Ammon's horn (tissue), 1 donor: ENCODE measurements around the gene TRAF3IP3.
"Not testable (repeated sequence)": the region's sequence is repeated elsewhere in the genome, so short reads cannot be mapped to it uniquely, and the experiment has no call there.

Experiments used
- DNase-seq: peaks from one replicate; pipeline ENCODE4 v3.0.0-alpha.2; 2016; ENCODE audit warnings: low spot score

The TRAF3IP3 gene

DNA sequence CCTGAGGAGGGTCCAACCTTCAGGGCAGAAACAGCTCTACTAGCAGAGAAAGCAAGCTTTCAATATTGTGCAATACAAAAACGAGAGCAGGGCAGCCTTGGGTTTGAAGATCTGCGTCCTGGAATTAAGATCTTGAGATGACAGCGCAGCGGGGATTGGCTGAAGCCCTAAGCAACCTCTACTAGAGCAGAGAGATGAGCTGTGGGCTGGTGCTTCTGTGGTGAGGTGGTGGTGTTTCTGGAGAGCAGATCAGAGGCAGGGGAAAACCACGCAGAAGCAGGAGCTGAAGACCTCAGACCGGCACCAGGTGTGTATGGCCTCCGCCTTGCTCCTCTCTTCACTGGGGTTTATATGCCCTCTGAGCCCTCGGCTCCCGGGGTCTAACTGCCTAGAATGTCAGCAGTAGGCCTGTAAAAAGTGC, 12.5 kb downstream of the TRAF3IP3 start:
- no peak for DNase-seq

DNA sequence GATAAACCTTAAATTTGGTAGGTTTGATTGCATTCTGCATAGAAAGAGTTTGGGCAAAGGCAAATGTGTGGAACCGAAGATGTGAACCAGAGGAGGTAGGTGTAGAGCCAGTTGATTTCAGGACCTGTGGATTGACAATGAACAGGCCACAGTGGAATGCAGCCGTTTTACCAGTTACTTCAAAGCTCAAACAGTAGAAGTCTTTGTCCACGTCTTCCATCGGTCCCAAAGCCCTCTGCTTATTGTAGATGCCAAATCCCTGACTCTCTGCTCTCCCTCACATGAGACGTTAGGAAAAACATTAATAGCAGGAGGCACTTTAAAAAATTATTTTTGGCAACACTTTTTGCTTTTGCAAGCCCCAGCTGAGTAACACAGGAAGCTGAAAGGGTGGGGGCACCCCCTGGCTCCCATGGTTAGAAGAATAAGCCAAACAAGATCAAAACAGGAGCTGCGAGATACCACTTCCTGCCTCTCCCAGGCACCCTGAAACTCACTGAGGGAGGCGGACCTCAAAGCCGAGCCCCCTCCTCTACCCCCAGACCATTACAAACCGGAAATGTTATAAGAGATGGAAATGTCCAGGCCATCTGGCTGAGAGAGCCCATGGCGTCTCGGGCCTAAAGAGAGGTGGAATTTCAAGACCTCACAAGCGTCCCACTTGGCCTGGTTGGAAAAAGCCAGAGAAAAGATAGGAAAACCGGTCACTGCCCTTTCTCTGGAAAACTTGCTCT, 13.5 kb downstream of the TRAF3IP3 start:
- DNase-seq, result peak; percentile 48

DNA sequence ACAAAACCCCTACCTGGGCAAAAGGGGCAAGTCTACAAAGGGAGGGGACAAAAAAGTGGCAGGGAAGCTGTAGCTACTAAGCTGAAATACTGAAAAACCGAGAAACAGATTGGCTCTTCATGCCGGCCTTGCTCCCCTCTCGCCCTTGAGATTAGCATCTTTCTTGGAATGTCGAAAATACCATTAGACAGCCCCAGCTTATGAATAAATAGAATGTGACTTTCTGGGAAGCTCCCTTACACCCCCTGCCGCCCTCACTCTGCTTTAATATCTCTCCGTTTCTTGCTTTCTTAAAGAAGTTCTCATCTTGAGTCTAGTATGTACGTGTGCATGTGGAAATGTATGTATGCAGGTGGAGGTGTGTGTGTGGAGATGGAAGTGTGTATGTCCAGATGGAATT, 14.1 kb downstream of the TRAF3IP3 start:
- DNase-seq, result no peak

DNA sequence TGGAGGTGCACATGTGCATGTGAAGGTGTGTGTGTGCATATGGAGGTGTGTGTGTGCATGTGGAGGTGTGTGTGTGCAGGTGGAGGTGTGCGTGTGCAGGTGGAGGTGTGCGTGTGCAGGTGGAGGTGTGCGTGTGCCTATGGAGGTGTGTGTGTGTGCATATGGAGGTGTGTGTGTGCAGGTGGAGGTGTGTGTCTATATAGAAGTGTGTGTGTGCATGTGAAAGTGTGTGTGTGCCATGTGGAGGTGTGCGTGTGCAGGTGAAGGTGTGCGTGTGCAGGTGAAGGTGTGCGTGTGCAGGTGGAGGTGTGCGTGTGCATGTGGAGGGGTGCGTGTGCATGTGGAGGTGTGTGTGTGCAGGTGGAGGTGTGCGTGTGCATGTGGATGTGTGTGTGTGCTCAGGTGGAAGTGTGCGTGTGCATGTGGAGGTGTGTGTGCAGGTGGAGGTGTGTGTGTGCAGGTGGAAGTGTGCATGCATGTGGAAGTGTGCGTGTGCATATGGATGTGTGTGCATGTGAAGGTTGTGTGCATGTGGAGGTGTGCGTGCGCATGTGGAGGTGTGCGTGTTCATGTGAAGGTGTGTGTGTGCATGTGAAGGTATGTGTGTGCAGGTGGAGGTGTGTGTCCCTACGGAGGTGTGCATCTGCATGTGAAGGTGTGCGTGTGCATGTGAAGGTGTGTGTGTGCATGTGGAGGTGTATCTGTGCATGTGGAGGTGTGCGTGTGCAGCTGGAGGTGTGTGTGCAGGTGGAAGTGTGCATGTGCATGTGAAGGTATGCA, 15.0 kb downstream of the TRAF3IP3 start:
- no peak for DNase-seq

DNA sequence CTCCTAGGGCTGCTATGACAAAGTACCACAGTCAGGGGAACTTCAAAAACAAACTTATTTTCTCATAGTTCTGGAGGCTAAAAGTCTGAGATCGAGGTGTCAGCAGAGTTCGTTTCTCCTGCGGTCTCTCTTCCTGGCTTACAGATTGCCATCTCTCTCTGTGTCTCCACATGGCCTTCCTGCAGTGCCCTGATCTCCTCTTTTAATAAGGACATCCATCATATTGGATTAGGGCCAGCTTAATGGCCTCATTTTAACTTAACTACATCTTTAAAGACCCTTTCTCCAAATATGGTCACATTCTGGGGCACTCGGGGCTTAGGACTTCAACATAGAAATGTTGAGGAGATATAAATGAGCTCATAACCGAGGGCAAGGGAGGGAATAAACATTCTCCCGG, 16.3 kb downstream of the TRAF3IP3 start:
- DNase-seq, result no peak

DNA sequence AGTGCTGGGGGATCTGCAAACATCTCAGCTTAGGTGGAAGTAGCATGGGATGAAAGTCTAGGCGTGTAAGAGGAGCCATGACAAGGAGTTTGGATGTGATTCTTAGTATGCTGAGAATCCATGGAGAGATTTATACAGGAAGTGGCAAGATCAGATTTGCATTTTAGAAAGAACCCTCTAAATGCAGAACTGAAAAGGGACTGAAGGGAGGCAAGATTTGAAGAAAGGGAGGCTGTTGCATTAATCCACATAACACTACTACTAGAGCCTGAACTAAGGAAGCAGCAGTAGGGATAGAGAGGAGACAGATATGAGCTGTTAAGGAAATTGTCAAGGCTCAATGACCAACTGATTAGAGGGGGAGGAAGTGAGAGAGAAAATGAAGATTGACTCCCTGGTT, 18.7 kb downstream of the TRAF3IP3 start:
- no peak for DNase-seq

DNA sequence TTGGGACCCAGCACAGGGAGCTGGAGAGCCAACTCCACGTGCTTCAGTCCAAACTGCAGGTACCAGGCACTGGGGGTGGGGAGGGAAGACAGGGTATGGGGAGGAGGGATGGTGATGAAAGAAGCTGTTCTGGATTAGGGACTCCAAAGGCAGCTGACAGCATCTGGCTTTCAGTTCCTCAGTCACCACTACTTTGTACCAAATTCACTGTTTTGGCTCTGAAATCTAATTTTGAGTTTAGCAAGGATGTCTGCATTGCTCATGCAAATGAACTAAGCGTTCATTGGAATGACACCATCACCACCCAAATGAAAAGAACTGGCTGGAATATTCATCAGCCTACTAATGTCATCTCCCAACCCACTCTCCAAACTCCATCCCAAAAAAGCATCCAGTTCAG, 19.8 kb downstream of the TRAF3IP3 start:
- no peak for DNase-seq

DNA sequence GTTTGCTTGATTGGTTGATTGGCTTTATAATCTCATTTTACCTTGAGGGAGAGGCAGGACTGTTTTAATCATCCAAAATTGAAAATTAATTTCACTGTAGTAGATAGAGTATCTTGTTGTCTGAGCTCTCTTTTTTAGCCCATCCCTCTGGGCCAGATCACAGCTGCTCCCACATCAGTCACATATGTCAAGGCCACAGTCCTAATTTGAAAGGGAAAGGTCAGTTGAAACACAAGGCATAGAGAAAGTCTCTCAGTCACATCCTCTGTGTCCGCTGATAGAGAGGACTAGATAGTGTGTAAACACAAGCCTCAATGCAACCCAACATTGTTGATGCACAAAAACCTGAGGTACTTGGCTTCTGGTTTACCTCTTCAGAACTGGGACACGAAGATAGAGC, 21.7 kb downstream of the TRAF3IP3 start:
- DNase-seq, result no peak

DNA sequence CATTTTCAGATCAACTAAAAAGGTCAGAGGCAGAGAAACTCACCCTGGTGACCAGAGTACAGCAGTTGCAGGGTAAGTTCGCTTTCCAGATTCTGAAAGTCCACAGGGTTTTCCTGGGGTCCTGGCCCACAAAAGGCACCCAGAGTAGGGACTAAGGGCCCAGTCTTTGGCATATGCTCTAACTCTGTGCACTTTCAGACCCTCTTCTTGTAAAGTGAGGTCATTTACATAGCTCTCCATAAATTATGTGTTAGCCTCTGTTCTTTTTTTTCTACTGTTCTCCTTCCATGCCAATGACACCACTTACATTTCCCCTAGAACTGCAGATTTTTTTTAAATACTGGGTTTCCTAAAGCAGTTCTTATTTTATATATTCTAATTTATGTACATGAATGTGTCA, 22.2 kb downstream of the TRAF3IP3 start:
- DNase-seq, result no peak

DNA sequence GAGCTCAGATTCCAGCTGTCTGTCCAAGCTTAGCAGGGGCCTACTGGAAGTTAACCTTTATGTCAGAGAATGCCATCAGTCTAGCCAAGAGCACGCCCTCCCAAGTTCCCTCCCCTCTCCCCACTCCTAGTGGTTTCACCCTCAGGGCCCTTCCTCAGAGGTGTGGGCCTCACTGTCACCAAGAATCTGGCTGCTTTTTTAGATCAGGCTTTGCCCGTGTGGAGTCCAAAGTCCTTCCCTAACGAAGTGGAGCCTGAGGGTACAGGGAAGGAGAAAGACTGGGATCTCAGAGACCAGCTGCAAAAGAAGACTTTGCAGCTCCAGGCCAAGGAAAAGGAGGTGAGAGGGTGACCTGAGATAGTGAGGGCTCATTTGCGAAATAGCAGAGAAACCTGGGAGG, 24.4 kb downstream of the TRAF3IP3 start:
- DNase-seq, result no peak

DNA sequence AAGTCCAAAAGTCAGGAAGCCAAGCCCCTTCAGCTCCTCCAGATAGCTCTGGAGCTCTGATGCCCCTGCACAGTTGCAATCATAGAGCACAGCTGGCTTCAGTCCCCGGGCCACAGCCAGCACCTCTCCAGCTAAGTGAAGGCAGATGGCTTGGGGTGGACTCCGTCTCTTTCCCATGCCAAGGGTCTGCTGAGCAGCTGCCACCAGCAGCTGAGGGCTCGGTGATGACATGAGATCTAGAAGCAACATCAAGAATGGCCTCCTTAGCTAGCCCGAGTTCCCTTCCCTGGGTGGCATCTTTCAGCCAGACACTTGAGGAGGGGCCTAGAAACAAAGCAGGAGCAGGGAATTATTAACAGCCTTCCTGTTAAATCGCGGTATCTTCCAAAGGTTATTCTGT, 27.5 kb downstream of the TRAF3IP3 start:
- DNase-seq, result no peak

DNA sequence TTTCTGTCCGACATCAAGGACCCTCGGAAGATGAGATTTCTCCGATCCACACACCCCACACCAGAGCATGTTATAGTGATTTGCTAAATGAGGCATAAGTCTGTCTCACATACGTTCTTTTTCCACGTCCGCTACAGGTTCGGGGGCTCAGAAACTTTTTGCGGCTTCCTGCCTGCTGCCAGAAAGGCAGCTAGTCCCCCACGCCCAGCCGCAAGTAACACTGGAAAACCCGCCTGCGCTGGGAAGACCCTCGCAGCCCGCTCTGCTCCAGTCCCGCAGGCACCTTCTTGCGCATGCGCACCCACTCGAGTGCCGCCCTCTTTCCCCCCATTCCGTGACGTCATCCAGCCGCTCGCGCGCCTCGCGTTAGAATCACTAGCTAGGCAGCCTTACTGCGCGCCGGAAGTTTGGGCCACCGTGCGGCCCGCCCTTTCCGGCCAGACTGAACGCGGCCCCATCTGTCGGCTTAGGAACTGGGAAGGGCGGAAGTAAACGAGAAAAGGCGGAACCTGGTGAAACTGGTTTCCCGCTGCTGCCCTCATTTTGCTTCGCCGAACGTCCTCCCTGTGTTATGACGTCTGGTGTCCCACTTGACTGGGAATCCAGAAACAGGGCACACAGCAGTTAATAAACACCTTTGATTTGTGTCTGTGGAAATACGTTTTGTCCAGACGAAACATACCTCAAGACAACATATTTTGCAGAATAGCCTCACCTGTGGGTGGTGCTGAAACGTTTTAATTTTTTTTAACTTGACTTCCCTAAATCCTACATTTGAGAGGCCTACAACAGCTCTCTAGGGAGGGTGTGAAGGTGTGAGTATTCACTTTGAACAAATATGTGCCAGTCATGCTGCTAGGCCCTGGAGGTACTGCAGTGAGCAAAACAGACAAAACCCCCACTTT, 28.7 kb downstream of the TRAF3IP3 start, which contains the start of gene C1orf74:
TSS of gene C1orf74 (minus strand) at position 295 of the 905 bp plus-strand sequence. CDS start 925 bp downstream, outside the sequence.
- peak; percentile 98 for DNase-seq

DNA sequence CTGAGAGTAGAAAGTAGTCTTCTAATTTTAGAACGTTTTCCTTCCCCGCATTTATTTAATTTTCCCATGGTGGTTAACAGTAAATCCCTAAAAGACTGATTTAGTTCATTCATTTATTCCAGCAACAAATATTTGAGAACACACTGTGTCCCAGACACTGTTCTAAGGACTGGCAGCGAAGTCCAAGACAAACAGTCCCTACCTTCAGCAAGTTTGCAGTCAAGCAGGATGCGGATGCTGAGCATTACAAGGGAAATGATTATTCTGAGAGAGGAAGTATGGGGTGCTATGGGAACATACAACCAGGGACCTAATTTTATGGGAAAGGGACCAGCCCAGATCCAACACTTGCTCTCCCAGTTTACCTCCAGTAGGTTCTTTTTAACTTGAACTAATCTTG, 29.7 kb downstream of the TRAF3IP3 start:
- no peak for DNase-seq

DNA sequence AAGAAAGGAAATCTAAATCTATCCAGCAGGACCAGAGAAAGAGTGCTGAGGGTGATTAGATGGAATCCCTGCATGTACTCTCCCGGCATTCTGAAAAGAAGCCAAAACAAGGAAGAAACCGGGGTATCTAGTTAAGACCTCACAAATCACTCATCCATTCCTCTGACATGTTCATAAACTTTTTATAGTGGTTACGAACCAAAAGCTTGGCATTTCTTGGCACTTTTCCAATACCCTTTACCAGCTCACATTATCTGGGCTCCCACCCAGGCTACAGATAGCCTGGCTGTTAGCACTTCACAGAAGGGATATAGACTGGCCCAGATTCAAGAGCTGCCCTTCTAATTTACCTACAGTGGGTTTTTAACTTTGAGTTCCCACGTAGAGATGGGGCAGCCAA, 30.3 kb downstream of the TRAF3IP3 start:
- no peak for DNase-seq

DNA sequence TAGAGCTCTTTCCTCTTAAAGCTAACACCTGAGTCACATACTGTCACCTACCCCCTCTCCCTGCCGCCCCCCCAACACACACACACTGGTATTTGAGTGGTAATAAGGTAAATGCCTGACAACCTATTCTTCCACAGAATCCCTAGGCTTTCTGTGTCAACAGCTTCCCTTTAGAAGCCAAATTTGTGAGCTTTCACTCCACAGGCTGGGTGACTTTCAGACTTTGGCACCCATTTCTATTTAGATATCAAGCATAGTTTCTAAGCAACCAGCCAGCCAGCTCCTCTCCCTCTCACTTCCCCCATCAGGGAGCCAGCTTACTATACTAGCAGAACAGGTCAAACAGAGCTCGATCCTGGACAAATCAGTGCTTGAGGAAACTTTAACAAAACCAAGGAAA, 31.7 kb downstream of the TRAF3IP3 start:
- peak; percentile 60 for DNase-seq

DNA sequence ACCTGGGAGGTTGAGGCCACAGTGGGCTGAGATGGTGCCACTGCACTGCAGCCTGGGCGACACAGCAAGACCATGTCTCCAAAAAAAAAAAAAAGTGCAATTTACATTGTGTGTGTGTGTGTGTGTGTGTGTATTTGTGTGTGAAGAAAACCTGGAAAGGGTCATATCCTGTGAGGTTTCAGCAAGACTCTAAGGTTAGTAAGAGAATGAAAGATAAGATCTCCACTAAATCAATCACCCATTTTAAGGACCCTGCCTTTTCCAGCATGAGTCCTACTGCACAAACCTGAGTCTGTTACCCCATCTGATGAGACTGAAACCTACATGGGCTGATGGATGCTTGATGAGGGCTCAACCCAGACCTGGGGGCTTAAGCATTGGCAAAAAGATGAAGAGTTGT, 33.4 kb downstream of the TRAF3IP3 start:
- DNase-seq, result no peak

DNA sequence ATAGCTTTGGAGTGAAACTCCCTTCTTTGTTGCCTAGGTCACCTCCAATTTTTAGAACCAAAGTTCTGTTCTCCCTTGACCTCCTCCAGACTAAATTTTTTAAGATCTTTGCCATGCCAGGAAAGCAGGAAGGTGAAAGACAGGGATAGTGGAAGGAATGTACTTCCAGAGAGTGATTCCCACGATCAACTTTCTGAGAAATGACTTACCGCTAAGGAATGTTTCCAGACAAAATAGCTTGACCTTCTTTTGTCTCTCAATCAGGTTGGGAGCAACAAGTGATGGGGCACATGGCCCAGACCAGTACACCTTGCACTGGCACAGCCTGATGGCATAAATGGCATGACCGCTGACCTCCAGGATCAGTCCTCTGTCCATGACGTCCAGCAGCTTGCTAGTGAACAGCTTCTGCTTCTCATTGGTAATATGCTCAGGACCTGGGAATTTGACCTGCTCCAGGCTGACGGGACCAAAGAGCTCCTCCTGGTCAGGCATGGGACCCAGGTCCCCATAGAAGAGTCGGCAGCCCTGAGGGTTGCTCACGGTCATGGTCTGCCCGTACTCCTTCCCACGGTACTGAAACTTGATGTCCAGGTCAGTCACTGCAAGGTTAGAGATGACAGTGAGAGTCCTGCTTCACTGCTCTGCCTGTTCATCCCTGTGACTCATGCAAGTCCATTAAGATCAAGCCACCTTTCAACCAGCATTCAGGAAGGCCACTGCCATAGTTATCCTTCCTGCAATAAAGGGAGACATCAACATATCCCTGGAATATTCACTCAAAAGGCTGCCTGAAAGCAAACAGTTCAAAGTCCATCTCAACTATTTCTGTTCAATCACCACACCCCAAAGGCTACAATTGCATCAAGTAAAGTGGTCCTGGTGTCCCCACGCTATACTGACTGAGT, 34.7 kb downstream of the TRAF3IP3 start:
- DNase-seq, result no peak

DNA sequence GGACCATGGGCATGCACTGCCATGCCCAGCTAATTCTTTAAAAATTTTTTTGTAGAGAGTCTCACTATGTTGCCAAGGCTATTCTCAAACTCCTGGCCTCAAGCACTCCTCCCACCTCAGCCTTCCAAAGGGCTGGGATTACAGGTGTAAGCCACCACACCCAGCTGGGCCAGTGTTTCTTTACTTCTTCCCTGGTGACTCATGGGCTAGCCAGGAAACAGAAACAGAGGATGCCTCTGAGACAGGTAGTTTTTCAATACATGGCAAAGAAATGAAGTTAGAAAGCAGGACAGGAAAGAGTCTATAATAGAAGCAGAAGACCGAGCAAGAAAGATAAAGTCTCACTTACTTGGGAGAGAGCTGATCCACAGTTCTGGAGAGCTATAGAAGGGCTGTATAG, 36.1 kb downstream of the TRAF3IP3 start:
- no peak for DNase-seq

DNA sequence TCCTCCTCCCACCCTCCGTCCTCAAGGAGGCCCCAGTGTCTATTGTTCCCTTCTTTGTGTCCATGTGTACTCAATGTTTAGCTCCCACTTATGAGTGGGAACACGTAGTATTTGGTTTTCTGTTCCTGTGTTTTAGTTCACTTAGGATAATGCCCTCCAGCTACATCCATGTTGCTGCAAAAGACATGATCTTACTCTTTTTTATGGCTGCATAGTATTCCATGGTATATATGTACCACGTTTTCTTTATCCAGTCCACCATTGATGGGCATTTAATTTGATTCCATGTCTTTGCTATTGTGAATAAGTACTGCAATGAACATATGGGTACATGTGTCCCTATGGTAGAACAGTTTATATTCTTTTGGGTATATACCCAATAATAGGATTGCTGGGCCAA, 37.9 kb downstream of the TRAF3IP3 start:
- DNase-seq, result not testable (repeated sequence)

DNA sequence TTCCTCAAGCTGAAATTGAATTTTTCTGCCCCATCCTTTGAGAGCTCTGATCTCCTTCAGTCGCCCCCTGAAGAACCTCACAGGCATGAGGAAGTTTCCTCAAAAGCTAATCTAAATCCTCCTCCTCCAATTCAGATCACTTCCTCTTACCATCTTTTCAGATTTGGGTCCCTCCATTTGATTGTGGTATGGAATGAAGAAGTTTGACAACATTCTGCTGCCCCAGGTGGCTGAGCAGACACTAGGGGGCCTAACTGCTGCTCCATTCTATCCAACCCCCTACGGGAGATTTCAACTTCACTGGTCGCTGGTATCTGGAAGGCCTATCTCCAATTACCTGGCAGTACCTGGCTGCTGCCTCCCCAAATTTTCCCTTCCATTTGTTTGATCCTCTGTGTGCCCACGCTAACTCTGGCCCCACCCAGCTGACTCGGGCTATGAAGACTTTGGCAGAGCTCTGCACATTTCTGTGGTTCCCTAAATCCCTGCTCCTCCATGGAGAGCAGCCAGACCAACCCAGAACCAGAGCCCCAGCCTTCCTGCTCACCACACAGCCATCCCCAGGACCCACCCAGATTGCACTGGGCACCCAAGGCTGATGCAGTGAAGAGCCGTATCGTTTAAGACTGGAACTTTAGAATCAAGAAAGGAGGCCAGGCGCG, 42.3 kb downstream of the TRAF3IP3 start:
- DNase-seq, result no peak
